ENCODE data around the gene FAM50B. TPM values are rescaled to one million over a fixed set of nuclear protein-coding genes. Genes with fewer than 3 reads are reported as not detected.

FAM50B gene
- total and polyA plus RNA-seq, 2 donors (not counting 1 experiment from before 2014, with no cell fraction given), result 4.2 to 9.8 TPM

DNA sequence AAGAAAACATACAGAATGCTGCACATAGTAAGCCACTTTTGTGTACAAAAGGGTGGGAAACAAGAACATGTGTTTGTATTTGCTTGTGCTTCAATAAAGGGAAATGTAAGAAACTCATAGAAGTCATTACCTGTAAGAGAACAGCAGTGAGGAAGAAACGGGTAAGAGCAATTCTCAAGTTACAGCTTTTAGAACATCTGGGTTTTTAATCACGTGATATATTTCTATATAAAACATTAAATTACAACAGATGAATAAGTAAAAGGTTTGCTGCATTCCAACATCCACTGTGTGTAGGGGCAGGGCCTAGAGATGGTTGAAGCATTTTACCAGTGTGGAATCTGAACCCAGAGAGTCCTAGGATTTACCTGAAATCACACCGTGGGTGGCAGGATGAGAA is 36.6 kb upstream of the FAM50B start:
- DNase-seq (no peak), ATAC-seq (ENCODE audit: low read depth) (no peak)
- Histone ChIP-seq H3K27ac (ENCODE audit: low read length in 2 of 2) (no peak overlapping the region), H2AFZ (ENCODE audit: insufficient read depth, low read depth, low read length, poor library complexity, severe bottlenecking) (no peak overlapping the region), H3K27me3 (replicated peaks in 1 of 4; ENCODE audit: control extremely low read depth in 1 of 4, control insufficient read depth in 3 of 4, insufficient read depth in 4 of 4, low read length in 3 of 4) (no peaks in the 10 kb centered on the region), H3K9ac (ENCODE audit: low read length) (no peak overlapping the region), H3K36me3 (replicated peaks in 1 of 2; ENCODE audit: control extremely low read depth in 1 of 2, control insufficient read depth in 1 of 2, extremely low read depth in 1 of 2, insufficient read depth in 2 of 2, low read length in 1 of 2) (no peaks in the 10 kb centered on the region), H3K4me3 (ENCODE audit: control extremely low read depth in 1 of 5, extremely low read depth in 1 of 5, insufficient read depth in 1 of 5, low read depth in 2 of 5, low read length in 4 of 5) (no peak overlapping the region), H3K9me3 (ENCODE audit: control extremely low read depth in 1 of 3, control insufficient read depth in 2 of 3, insufficient read depth in 1 of 3, low read length in 2 of 3) (no peaks in the 10 kb centered on the region), H3K79me2 (ENCODE audit: control insufficient read depth, insufficient read depth, low read length) (no peaks in the 10 kb centered on the region), H3K4me2 (replicated peaks; ENCODE audit: low read depth, low read length, poor library complexity, severe bottlenecking) (no peak overlapping the region), H4K20me1 (ENCODE audit: control insufficient read depth, insufficient read depth, low read length, poor library complexity, severe bottlenecking) (no peaks in the 10 kb centered on the region), H3K4me1 (ENCODE audit: control insufficient read depth in 2 of 2, insufficient read depth in 2 of 2, low read length in 2 of 2) (peaks cover 0 to 4% of the 10 kb centered on the region in 2 donors)
- H3K27me3 Mint-ChIP-seq, result no peaks in the 10 kb centered on the region
- no CpG with 5 or more reads among the region's 3 CpGs for WGBS (ENCODE audit: insufficient coverage)
- no peak overlapping the region for H3K27ac Mint-ChIP-seq
- no peak overlapping the region for H3K4me3 Mint-ChIP-seq
- CTCF ChIA-PET, result no interaction called here
- no peak for TF ChIP-seq EZH2 (IDR thresholded peaks at IDR 0.05; ENCODE audit: borderline replicate concordance, insufficient read depth, low read depth, low read length, poor library complexity, severe bottlenecking)
- TF ChIP-seq, protein P1, sequence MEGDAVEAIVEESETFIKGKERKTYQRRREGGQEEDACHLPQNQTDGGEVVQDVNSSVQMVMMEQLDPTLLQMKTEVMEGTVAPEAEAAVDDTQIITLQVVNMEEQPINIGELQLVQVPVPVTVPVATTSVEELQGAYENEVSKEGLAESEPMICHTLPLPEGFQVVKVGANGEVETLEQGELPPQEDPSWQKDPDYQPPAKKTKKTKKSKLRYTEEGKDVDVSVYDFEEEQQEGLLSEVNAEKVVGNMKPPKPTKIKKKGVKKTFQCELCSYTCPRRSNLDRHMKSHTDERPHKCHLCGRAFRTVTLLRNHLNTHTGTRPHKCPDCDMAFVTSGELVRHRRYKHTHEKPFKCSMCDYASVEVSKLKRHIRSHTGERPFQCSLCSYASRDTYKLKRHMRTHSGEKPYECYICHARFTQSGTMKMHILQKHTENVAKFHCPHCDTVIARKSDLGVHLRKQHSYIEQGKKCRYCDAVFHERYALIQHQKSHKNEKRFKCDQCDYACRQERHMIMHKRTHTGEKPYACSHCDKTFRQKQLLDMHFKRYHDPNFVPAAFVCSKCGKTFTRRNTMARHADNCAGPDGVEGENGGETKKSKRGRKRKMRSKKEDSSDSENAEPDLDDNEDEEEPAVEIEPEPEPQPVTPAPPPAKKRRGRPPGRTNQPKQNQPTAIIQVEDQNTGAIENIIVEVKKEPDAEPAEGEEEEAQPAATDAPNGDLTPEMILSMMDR (IDR thresholded peaks at IDR 0.05), result no peak
- POLR2A ChIA-PET, result interaction anchor here (0.6 kb wide), 1 partner anchor 8 kb away, joined by 7 read pairs; no protein-coding TSS in a partner anchor
- no peaks in the 10 kb centered on the region for H3K9me3 Mint-ChIP-seq (ENCODE audit: insufficient read depth)
- intact Hi-C loops (cut with micrococcal nuclease), result no loop called here
- H3K4me1 Mint-ChIP-seq, result no peaks in the 10 kb centered on the region

DNA sequence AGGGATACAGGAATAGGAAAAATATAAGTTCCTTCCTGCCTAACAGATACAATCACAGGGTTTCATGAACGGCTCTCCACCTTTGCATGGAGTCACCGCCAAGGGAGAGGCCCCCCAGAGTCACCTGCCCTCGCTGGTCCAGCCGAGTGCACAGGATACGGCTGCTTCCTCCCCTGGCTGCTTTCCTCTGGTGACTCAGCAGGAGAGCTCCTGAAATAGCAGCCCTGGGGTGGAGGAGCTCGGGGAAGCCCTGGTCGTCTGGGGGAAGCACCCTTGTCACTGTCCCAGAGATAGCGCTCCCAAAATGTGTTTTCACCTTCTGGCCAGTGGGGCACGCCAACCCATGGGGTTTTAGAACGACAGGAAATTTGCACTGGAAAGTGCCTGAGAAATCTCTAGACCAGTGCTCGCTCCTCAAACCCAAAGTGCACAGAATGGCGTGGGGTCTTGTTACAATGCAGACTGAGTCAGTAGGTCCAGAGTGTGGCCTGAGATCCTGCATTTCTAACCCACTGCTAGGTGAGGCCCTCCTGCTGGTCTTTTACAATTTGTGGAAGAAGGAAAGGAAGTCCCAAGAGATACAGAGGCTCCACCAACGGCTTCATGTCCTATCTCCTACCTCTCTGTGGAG is 35.9 kb upstream of the FAM50B start:
- Histone ChIP-seq H2AFZ (ENCODE audit: insufficient read depth, low read depth, low read length, poor library complexity, severe bottlenecking) (no peak overlapping the region), H3K79me2 (ENCODE audit: control insufficient read depth, insufficient read depth, low read length) (no peaks in the 10 kb centered on the region), H3K9ac (ENCODE audit: low read length) (no peak overlapping the region), H3K36me3 (replicated peaks in 1 of 2; ENCODE audit: control extremely low read depth in 1 of 2, control insufficient read depth in 1 of 2, extremely low read depth in 1 of 2, insufficient read depth in 2 of 2, low read length in 1 of 2) (no peaks in the 10 kb centered on the region), H4K20me1 (ENCODE audit: control insufficient read depth, insufficient read depth, low read length, poor library complexity, severe bottlenecking) (no peaks in the 10 kb centered on the region), H3K4me2 (replicated peaks; ENCODE audit: low read depth, low read length, poor library complexity, severe bottlenecking) (no peak overlapping the region), H3K4me3 (ENCODE audit: control extremely low read depth in 1 of 5, extremely low read depth in 1 of 5, insufficient read depth in 1 of 5, low read depth in 2 of 5, low read length in 4 of 5) (no peak overlapping the region), H3K27me3 (replicated peaks in 1 of 4; ENCODE audit: control extremely low read depth in 1 of 4, control insufficient read depth in 3 of 4, insufficient read depth in 4 of 4, low read length in 3 of 4) (no peaks in the 10 kb centered on the region), H3K9me3 (ENCODE audit: control extremely low read depth in 1 of 3, control insufficient read depth in 2 of 3, insufficient read depth in 1 of 3, low read length in 2 of 3) (no peaks in the 10 kb centered on the region), H3K4me1 (ENCODE audit: control insufficient read depth in 2 of 2, insufficient read depth in 2 of 2, low read length in 2 of 2) (peaks cover 0 to 4% of the 10 kb centered on the region in 2 donors), H3K27ac (ENCODE audit: low read length in 2 of 2) (no peak overlapping the region)
- no peak for ATAC-seq (ENCODE audit: low read depth)
- H3K27me3 Mint-ChIP-seq, result no peaks in the 10 kb centered on the region
- no peak for DNase-seq
- ChIA-PET CTCF (no interaction called here), POLR2A (no interaction called here)
- H3K27ac Mint-ChIP-seq, result no peak overlapping the region
- no peaks in the 10 kb centered on the region for H3K9me3 Mint-ChIP-seq (ENCODE audit: insufficient read depth)
- TF ChIP-seq EZH2 (IDR thresholded peaks at IDR 0.05; ENCODE audit: borderline replicate concordance, insufficient read depth, low read depth, low read length, poor library complexity, severe bottlenecking), result no peak
- TF ChIP-seq, protein P1 (IDR thresholded peaks at IDR 0.05), result no peak
- intact Hi-C loops (cut with micrococcal nuclease), result no loop called here
- no peak overlapping the region for H3K4me3 Mint-ChIP-seq
- no peaks in the 10 kb centered on the region for H3K4me1 Mint-ChIP-seq
- WGBS (ENCODE audit: insufficient coverage), result 4% methylated on average over 12 of the region's 13 CpGs

All from B cell (primary cell).